Mammary epithelial cell (primary cell): Measurements from ENCODE around the gene SLC4A4.

Source experiments
- EZH2 ChIP-seq: IDR thresholded peaks from 2 replicates; pipeline ENCODE4 v1.6.1; 2012; ENCODE audit warnings: low read length, inconsistent platforms, borderline replicate concordance
- TF ChIP-seq, protein P1 (sequence below), 2 donors: IDR thresholded peaks in 1 of 2; conservative IDR thresholded peaks in 1 of 2; 2 replicates each; pipeline ENCODE4 v1.5.1; 2011 to 2012; ENCODE audit warnings: inconsistent platforms in 2 of 2, low read length in 2 of 2, mild to moderate bottlenecking in 2 of 2, control low read depth in 1 of 2, low read depth in 1 of 2; ENCODE audit not compliant: insufficient read depth in 1 of 2; ENCODE audit errors: extremely low read depth in 1 of 2

DNA sequence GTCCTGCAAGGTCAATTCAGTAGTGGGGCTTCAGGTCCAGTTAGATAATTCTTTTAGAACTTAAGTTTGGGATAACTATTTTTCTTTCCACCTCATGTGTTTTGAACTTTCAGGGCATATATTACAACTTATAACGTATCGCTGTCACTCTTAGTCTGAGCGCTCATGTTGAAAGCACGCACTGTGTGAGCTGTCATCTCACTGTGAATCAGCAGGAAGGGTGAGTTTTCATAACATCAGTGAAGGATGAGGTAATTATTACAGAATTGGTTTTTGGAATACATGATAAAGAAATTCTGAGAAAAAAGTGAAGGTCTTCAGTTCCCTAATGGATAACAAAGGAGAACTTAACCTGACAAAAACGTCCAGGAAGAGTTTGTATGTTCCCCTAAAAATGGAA, 45.1 kb upstream of the SLC4A4 start:
- TF ChIP-seq, protein P1, sequence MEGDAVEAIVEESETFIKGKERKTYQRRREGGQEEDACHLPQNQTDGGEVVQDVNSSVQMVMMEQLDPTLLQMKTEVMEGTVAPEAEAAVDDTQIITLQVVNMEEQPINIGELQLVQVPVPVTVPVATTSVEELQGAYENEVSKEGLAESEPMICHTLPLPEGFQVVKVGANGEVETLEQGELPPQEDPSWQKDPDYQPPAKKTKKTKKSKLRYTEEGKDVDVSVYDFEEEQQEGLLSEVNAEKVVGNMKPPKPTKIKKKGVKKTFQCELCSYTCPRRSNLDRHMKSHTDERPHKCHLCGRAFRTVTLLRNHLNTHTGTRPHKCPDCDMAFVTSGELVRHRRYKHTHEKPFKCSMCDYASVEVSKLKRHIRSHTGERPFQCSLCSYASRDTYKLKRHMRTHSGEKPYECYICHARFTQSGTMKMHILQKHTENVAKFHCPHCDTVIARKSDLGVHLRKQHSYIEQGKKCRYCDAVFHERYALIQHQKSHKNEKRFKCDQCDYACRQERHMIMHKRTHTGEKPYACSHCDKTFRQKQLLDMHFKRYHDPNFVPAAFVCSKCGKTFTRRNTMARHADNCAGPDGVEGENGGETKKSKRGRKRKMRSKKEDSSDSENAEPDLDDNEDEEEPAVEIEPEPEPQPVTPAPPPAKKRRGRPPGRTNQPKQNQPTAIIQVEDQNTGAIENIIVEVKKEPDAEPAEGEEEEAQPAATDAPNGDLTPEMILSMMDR (conservative IDR thresholded peaks at IDR 0.05 in 1 of 2, IDR thresholded peaks at IDR 0.05 in 1 of 2; ENCODE audit: extremely low read depth in 1 of 2, insufficient read depth in 1 of 2, low read depth in 1 of 2, low read length in 2 of 2): no peak
- TF ChIP-seq EZH2: no peak
